Skin of body (tissue), 2 donors: ENCODE results near the gene B3GNT2. TPM values are rescaled to one million over a fixed set of nuclear protein-coding genes. Genes with fewer than 3 reads are reported as not detected.
"Not testable (repeated sequence)": the region's sequence is repeated elsewhere in the genome, so short reads cannot be mapped to it uniquely, and the experiment has no call there.

Source experiments
- DNase-seq: peaks from one replicate; lab custom pipeline; 2025; lab: John Stamatoyannopoulos, UW
- total RNA-seq: library from RNA; depleted of rRNA; stranded (reverse); fragments of >200 nt; gene quantifications from one replicate; pipeline ENCODE4 v1.2.3, GENCODE V29; 2014

Gene B3GNT2
- total RNA-seq, 1 donor from 2014 or later = 25.4 TPM

DNA sequence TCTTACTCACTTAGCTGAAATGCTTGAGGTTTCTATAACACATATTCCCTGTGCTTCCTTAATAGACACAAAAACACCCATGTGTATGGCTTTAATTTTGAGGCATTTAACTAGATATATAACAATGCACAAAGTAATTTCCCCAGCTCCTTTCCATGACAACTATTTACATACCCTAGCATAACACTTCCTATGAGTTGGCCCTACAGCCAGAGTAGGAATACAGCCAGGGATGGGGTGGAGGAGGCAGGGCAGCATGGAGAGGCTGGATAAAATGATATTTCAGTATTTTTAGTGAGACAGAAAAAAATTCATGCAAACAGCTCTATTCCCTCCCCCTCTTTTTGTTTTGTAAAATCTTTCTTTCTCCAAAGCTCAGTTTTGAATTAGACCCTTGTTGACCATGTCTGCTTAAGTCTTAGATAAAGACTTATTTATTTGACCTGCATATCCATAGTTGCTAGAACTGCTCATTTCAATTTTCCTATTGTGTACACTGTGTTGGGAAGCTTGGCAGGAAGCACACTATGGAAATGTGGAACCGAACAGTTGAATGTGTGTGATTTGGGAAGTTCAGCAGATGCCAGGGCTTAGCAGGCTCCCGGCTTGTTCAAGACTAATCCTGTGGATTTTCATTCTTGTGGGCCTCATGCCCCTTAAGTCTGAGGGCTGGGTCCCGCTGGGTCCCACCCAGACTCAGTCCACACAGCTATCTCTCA is 11.2 kb upstream of the B3GNT2 start:
- DNase-seq = no peak

DNA sequence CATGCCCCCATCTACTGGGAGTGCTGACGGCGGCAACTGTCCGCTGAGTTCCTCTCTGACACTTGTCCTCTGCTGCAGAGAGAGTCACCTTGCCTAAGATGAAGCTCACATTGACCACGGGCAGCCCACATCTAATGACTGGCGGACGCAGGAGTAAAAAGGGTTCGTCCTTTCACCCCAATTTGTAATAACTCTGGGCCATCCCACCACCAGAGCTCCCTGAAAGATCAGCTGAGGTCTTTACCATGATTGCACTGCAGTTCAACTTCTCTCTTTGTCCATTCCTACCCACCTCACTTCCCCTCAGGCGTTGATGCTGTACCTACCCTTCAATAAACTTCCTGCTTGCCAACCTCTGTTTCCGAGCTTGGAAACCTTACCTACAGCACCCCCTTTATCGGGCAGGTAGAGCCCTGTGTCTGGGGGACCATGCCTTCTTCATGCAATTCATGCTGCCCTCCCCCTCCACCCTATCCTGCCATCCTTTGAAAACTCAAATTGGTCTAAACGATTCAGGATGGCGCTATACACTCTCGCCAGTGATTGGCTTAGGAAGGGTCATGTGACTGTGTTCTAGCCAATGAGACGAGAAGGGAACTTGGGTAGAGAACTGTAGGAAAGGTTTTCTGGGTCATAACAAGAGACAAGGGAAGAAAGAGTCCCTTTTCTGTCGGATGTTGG is 10.3 kb upstream of the B3GNT2 start:
- no peak for DNase-seq

DNA sequence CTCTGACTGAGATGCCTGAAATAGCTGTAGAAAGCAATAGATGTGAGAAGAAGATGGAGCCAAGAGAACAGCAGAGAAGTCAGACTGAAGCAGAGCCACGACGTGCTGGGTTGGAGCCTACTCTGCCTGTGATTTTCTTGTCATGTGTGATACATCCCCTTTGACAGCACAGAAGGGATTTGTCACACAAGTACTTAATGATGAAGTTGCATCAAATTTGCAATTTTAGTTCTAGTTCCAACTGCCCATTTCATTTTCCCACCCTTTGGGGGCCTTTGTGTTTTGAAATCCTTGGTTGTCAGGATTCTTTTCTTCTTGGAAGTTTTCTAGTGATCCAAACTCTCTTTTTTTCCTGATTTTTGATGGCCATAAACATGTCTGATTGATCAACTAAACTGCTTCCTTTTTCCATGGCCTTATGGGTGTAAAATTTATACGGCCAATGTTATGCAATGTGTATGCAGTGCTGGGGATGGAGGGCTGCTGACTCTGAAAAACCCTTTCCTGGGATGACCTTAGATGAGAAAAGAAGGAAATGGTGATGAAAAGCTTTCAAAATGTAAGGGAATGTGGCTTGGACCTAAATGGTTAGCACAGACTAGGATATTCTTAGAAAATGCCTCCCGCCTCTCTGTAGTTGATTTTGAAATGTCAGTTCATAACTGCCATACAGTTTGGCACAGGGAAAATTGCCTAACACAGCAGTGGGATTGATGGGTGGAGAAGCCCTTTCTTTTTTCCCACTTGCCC is 9.6 kb upstream of the B3GNT2 start:
- DNase-seq = no peak

DNA sequence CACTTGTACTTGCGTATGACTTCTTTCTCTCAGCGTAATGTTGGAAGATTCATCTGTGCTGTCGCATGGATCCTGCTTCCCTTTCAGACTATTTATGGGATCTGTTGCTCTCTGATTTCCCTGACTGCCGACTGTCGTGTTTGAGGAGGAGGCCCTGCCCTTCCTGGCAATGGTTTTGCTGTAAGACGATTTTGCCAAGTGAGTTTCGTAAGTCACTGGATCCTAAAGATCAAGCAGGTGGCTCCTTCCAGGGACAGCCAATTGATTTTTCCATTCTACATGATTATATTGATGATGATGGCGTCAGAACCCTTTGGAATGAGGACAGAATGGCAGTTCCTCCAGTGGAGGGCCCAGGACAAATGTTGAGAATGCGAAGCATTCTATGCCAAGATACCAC is 8.7 kb upstream of the B3GNT2 start:
- DNase-seq = no peak

DNA sequence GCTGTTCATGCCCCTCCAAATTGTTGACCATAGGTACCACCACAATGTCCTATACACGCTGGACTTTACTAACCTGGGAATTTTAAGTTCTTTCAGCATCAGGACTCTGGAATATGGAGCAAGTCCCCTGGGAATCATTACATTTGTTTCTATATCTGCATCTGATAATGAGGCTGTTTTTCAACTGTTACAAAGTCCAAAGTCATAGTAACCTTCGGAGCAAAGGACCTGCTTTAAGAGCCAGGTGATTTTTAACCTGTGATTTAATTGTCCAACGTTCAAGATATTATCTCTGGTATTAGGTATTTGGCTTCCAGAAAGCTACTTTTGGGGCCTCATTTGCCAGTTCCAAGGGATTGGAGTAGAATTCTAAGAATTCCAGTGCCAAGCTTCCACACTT is 7.5 kb upstream of the B3GNT2 start:
- no peak for DNase-seq

DNA sequence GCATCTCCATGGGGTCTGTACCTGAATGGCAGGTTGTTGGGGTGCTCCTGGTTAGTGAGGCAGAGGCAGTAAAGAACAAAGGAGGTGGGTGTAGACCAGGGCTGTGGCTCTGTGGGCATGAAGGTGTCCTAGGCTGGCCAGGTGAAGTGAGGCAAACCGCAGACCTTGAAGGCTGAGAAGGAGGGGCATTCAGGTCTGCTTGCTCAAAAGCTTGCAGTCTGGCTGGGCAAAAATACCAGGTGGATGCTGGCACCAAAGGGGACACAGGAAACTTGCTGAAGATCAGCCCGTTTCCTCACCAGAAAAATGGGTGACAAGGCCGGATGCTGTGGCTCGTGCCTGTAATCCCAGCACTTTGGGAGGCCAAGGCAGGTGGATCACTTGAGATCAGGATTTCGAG is 6.7 kb upstream of the B3GNT2 start:
- DNase-seq = no peak

DNA sequence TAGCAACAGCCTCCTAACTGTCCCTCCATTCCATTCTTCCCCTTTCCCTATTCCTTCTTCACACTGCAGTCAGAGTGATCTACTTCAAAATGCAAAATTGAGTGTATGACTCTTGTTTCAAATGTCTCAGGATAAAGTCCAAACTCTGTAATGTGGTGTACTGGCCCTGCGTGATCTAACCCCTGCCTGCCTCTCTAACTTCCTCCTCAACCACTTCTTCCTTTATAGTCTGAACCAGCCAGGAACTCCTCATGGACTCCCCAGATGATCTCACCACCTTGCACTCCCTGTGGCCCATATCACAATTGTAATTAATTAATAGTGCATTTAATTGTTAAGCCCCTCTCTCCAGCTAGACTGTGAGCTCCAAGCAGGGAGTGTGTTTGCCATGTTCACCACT is 3.1 kb upstream of the B3GNT2 start:
- DNase-seq = no peak

DNA sequence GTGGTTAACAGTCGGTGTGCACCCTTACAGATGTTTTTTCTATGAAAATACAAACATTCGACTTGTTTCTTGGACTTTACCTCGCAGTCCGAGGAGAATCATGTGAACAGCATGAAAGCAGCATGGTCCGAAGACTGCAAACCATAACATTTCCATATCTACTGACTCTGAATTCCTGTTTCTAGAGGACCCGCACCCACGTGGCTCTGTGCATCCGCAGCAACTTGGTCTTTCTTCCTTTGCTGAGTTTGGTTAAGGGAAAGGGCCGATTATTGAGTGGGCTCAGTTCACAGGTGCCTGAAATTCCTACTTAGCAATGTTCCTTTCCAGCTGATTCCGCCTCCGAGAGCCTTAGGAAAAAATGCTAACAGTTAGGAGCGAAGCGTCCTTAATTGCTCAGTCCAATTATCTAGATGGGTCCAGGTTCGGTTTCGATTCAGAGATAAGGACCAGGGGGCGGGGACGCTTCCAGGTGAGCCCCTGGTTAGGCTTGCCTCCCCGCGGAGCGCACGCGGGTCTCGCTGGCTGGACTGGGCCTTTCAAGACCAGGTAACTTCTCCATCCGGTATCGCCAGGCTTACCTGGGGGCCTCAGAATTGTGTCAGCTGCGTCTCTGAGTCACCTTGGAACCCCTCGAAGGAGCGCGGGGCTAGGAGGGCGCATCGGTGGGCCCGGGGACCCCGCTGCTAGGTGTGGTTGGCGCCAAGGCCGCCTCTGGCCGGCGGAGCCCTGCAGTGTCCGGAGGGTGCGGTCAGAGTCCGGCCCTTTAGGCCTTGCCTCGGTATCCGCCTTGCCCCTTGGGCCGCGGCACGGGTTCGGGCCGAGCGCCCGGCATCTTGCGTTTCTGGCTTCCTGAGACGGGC is 1.1 kb upstream of the B3GNT2 start:
- DNase-seq = no peak

DNA sequence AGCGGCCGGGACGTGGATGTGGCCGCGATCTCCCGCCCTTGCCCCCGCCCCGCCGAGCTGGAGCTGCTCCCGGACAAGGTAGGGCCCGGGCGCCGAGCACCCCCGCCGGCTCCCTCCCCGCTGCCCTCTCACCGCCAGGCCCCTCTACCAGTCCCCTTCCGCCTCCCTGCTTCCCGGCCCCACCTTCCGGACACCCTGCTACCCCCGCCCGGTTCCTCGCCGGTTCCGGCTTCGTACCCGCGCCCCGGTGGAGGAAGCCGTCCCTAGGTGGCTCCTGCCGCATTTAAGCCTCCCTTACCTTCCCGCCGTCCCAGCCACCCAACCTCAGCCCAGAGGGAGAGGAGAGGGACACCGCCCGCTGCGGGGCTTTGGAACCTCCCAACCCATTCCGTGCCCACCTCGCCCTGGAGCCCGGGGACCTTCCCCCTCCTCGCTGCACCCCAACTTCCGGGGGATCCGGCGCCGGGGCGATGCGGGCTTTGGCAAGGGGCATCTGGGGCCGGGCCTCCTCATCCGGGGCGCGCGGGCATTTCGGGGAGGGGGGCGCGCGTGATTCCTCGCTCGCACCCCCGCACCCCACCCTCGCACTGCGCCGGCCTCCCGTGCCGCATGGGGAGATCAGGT is 475 bp downstream of the B3GNT2 start:
- DNase-seq = no peak

DNA sequence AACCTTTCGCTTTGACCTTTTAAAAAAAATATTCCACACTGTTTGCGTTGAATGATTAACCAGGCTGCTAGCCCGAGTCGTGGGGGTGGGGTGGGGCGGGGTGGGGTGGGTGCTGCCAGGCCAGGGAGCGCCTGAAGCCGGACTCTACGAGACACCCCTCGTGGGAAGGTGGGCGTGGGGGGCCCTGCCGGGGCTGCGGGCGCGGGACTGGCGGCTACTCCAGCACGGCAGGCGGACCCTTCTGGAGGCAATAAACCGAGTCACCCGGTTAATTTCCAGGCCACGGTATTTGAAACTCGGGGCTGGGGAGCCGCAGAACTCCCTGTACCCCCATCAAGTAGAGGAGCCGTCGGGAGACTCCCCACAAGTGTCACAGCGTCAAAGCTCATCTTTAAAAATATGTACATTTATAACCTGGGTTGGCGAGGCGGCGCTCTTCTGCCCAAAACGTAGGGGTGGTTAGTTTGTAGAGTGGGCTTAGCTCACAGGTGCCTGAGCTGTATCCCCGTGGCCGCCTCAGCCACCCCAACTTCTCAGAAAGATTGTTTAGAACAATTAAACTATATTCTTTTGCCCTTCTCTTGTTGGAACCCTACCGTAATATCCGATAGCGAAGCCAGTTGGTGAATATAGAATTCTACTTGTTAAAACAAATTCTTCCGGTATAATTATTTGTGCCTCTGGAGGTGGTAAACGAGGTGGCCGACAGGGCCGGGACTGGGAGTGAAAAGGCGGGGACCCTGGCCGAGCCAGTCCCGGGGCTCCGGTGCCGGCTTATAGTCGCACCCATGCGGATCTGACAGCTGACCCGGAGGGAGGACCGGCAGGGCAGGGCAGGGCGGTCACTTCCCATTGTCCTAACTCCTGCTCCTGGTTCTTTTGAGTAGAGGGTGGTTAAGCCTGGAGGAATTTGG is 1.4 kb downstream of the B3GNT2 start:
- DNase-seq = no peak

DNA sequence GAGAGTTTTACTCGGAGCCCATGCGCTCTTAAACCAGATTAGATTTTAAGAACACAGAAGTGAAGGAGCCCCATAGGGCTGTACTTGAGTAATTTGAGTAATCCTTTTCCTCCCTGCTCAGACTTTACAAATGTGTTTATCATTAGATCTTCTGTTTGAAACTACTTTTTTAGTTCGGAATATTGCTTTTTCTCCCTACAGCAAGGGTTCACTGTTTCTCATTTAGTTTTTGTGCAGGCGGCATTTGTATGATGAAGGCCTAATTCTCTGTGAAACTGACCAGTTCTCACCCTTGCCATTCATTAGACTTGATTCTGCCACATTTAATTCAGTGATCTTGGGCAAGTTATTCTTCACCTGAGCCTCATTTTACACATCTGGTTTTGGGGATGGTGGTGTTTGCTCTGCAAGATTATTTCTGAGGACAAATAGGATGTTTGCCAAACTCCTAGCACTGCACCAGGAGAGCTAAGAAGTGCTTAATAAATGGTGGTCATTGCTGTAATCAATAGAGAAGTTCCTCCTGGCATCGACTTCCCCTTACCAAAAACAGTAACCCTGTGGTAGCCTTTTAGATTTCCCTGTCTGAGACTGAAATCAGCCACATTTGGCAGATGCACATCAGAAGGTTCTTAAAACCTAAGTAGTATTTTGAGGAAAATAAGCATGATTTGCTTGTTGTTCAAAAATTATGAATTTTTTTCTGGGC is 2.2 kb downstream of the B3GNT2 start:
- DNase-seq = no peak

DNA sequence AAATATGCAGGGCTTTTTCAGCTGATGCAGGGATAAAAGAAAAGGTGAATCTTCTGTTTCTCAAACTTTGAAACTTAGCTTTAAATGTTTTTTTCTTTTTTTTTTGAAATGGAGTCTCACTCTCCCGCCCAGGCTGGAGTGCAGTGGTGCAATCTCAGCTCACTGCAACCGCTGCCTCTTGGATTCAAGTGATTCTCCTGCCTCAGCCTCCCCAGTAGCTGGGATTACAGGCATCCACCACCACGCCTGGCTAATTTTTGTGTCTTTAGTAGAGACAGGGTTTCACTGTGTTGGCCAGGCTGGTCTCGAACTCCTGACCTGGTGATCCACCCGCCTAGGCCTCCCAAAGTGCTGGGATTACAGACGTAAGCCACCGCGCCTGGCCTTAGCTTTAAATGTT is 2.9 kb downstream of the B3GNT2 start:
- not testable (repeated sequence) for DNase-seq

DNA sequence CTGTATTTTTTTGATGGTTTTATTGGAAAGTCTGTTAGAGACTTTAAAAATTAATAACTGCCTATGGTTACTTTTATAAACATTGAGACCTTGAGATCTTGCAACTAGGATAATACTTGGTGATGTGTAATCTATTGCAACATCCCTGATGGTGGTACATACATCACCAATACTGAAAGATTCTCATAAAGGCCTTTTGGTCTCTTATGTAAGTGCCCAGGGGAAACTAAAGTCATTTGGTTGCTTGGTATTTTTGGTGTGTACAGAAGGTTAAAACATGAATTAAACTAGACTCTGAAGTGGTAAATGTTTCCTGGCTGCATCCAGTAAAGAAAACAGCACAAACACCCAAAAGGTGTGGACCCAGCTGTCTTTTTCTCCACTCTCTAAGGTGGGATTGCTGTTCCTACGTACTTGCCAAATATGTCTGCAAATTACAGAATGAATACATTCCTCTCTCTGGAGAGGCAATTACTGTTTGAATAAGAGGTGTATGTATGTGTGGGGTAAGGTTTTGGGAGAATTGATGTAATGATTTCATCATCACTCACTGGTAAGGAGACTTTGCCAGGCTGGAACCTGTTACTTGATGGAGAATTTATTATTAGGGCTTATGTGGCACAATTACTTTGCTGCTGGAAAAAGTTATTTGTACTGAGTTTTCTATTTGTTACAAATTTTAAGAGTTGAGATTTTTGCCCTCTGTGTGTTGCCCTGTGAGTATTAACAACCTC is 3.6 kb downstream of the B3GNT2 start:
- no peak for DNase-seq

DNA sequence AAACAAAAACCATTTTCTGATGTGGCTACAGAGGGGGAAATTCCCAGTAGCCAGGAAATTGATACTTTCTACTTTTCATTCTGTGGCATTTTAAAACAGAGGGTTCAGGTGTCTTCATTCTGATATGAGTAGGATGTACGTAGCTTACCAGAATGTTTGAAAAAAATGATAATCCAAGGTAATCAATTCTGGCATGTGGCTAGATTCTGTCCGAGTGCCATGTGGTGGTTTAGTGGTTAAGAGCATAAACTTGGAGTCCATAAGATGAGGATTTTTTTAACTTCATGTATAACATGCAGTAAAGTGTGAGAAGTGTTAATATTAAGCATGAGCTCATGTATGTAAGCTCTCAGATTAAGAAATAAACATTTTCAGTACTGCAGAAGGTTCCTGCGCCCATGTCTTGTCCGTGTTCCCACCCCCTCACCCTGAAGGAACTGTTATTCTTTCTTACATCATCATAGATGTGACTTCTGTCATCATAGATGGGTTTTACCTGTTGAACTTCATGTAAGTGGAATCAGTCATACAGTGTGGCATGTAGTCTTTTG is 4.5 kb downstream of the B3GNT2 start:
- DNase-seq = no peak

DNA sequence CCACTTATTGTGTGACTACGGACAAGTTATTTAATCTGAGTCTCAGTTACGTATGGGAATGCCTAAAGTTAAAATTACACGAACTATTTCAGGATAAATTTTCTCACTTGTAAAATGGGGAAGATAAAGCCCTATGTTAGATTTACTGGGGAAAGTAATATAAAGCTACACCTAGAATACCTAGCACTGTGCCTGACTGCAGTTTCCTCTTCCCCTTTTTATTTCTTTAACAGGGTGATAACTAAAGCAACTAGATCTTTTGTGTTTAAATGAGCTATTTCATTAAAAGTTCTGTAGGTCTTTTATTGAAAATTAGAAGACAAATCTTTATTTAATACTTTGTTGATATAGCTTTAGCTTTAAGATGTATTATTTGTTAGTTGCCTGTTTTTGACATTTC is 5.0 kb downstream of the B3GNT2 start:
- no peak for DNase-seq

DNA sequence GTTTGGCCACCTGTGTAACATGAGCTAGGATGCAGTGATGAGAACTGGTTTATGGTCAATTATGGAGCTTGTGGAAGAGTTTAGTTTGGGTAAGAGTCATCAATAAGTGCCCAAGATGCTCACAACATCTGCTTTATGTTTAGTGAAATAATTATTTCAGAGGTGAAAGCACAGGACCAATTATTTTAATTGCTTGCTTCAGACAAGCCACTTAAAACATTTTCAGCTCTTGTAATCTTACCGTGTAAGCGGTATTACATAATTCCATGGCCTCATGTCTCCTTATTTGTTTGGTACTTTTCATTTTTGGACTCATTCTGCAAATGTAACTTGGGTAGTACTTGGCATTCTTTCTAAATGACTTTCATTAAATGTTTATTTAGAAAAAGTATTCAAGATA is 5.4 kb downstream of the B3GNT2 start:
- no peak for DNase-seq

DNA sequence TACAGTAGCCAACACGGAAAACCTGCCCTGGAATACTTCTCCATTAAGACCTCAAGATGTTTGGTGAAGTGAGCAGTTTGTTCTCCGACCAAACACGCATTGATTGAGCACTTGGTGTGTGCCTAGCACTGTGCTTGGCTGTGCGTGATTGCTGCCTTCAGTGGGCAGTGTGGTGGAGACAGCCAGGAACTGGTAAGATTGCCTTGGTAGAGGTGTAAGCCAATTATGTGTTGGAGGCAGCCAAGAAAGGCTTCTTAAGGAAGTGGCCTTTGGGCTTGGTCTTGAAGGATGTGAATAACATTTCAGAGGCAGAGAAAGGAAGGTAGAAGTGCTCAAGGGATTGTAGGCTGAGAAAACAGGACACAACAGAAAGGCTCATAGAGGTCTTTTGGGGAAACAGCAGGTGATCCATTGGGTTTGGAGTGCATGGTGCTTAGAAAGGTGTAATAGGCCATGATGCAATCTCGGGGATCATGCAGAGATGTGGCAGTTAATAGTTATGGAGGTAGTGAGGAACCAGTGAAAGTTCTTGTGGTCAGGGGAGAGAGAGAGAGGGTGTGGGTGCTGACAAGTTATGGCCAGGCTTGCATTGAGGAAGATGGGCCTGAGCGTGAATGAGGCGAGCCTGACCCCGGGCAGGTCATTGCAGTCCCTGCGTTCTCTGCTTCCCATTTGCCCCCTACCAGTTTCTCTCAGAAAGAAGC is 6.3 kb downstream of the B3GNT2 start:
- no peak for DNase-seq

DNA sequence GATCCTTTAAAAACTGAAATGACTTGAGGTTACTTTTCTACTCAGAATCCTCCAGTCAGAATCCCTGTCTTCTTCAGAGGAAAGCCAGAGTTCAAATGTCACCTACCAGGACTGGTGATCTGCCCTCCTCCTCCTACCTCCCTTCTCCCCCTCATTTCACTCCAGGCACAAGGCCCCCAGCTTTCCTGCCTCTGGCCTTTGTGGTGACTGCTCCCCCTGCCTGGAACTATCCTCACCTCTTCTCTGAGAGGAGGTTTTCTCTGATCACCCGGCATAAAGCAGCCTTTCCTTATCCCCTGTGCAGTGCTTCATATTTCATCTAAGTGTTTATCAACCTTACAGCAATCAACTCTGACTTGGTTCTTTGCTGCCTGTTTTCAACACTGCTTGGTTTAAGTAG is 6.8 kb downstream of the B3GNT2 start:
- no peak for DNase-seq
